Osteoblast (primary cell): ENCODE results near the gene TXNDC12. TPM values are rescaled to one million over a fixed set of nuclear protein-coding genes. Genes with fewer than 3 reads are reported as not detected.

Experiments
- DNase-seq: peaks from one replicate; pipeline ENCODE4 v3.0.0; 2011; ENCODE audit warnings: low spot score, mixed read lengths; ENCODE audit not compliant: insufficient read length; ENCODE audit errors: missing footprints
- H2AFZ ChIP-seq: 2 replicates; pipeline ENCODE4 v1.6.0; 2011; ENCODE audit warnings: mild to moderate bottlenecking, low read length
- H3K27ac ChIP-seq: 2 replicates; pipeline ENCODE4 v1.5.1; 2011; ENCODE audit warnings: mild to moderate bottlenecking, low read depth, low read length, moderate library complexity
- H3K27me3 ChIP-seq: 2 replicates; pipeline ENCODE4 v1.6.0; 2012; ENCODE audit warnings: mild to moderate bottlenecking, control low read depth, inconsistent platforms, low read length, moderate library complexity; ENCODE audit not compliant: insufficient read depth
- H3K36me3 ChIP-seq: 2 replicates; pipeline ENCODE4 v1.5.1; 2011; ENCODE audit warnings: mild to moderate bottlenecking, low read length, control low read depth, moderate library complexity; ENCODE audit not compliant: insufficient read depth
- H3K4me1 ChIP-seq: 2 replicates; pipeline ENCODE4 v1.5.1; 2011; ENCODE audit warnings: mild to moderate bottlenecking, low read length, control low read depth, moderate library complexity; ENCODE audit not compliant: insufficient read depth
- H3K4me2 ChIP-seq: 2 replicates; pipeline ENCODE4 v1.6.0; 2011; ENCODE audit warnings: mild to moderate bottlenecking, low read length; ENCODE audit not compliant: insufficient read depth
- H3K4me3 ChIP-seq: fragments of 200-600 bp; sonication (generic); 3 replicates; pipeline ENCODE4 v1.5.1; 2012; ENCODE audit warnings: mild to moderate bottlenecking, low read length, inconsistent platforms; ENCODE audit not compliant: insufficient read depth
- H3K79me2 ChIP-seq: 2 replicates; pipeline ENCODE4 v1.6.0; 2012; ENCODE audit warnings: mild to moderate bottlenecking, low read length, control low read depth, inconsistent platforms; ENCODE audit not compliant: insufficient read depth
- H3K9me3 ChIP-seq: 2 replicates; pipeline ENCODE4 v1.5.1; 2011; ENCODE audit warnings: low read depth, low read length, control low read depth
- H4K20me1 ChIP-seq: 2 replicates; pipeline ENCODE4 v1.6.0; 2012; ENCODE audit warnings: mild to moderate bottlenecking, low read length, control low read depth; ENCODE audit not compliant: insufficient read depth
- CTCF ChIP-seq: IDR thresholded peaks from 2 replicates; pipeline ENCODE4 v1.5.1; 2011; ENCODE audit warnings: mild to moderate bottlenecking, low read depth, low read length, moderate library complexity; ENCODE audit errors: extremely low read depth
- total RNA-seq: library from RNA; depleted of rRNA; stranded (reverse); fragments of >200 nt; gene quantifications from 2 replicates; pipeline ENCODE4 v1.2.3, GENCODE V29; 2012

TXNDC12 gene
- total RNA-seq, 1 donor: 48.5 TPM

- no peaks in the 10 kb centered on the region for H3K27me3 ChIP-seq
- no peaks in the 10 kb centered on the region for H3K4me1 ChIP-seq
- no peak for DNase-seq
- no peak overlapping the region for H3K4me3 ChIP-seq
- no peaks in the 10 kb centered on the region for H4K20me1 ChIP-seq
- H2AFZ ChIP-seq: no peak overlapping the region
- no peak overlapping the region for H3K27ac ChIP-seq
- no peak for TF ChIP-seq CTCF
- peaks cover 12% of the 10 kb centered on the region for H3K79me2 ChIP-seq
- H3K9me3 ChIP-seq: no peaks in the 10 kb centered on the region
- H3K36me3 ChIP-seq: peaks cover 10% of the 10 kb centered on the region
- no peak overlapping the region for H3K4me2 ChIP-seq
Measured at GRCh38 chr1:51981555-51981954, 73.4 kb downstream of the TXNDC12 start.

DNA sequence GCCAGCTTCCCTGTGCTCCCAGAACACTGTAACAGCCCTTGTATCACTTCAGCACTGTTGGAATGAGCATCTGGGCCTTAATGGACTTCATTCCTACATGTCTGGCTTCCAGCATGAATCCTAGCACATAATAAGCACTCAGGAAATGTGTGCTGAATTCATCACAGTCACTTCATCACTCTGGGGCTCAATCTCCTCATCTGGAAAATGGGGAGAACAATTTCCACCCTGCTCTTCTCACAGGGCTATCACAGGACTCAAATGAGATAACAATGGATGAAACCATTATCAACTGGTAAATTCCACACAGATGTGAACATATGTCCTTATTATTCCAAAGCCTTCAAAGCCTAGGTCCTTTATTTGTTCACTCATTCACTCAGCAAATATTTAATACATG is 76.9 kb downstream of the TXNDC12 start:
- H3K27me3 ChIP-seq: no peaks in the 10 kb centered on the region
- H3K9me3 ChIP-seq: no peaks in the 10 kb centered on the region
- peaks cover 10% of the 10 kb centered on the region for H3K4me1 ChIP-seq
- H3K4me2 ChIP-seq: no peak overlapping the region
- H3K4me3 ChIP-seq: no peak overlapping the region
- DNase-seq: no peak
- no peak overlapping the region for H2AFZ ChIP-seq
- H3K27ac ChIP-seq: no peak overlapping the region
- no peak for TF ChIP-seq CTCF
- peaks cover 18% of the 10 kb centered on the region for H3K36me3 ChIP-seq
- no peaks in the 10 kb centered on the region for H4K20me1 ChIP-seq
- peaks cover 7% of the 10 kb centered on the region for H3K79me2 ChIP-seq

DNA sequence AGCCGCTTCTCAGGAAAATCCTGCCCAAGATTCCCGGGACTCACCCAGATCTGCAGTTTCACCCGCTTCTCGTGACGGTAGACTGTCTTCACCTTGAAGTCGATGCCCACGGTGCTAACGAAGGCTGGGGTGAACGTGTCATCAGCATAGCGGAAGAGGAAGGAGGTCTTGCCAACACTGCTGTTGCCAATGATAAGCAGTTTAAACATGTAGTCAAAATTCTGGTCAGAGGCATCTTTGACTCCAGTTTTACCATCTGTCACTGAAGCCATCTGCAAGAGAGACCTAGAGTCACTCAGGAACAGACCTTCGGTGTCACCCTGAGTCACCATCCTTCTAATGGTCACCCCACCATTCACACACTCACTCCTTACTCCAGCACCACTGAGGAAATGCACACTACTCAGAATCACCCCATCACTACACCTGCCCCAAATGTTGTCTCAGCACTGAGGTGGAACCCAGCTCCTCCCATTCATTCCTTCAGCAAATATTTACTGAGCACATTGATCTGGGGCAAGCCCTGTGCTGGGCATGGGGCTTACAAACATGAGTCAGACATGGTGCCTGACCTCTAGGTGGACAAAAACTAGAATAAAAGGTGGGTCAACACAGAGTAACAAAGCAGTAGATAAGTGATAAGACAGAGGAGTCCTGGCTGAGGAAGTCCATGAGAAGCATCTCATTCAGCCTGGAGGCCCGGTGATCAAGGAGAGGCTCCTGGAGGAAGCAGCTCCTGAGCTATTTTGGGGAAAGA is 78.0 kb downstream of the TXNDC12 start:
- H3K4me1 ChIP-seq: peaks cover 10% of the 10 kb centered on the region
- H3K27ac ChIP-seq: no peak overlapping the region
- no peaks in the 10 kb centered on the region for H3K27me3 ChIP-seq
- H3K9me3 ChIP-seq: no peaks in the 10 kb centered on the region
- peaks cover 7% of the 10 kb centered on the region for H3K79me2 ChIP-seq
- no peak overlapping the region for H2AFZ ChIP-seq
- DNase-seq: no peak
- peaks cover 18% of the 10 kb centered on the region for H3K36me3 ChIP-seq
- H4K20me1 ChIP-seq: no peaks in the 10 kb centered on the region
- no peak for TF ChIP-seq CTCF
- no peak overlapping the region for H3K4me2 ChIP-seq
- H3K4me3 ChIP-seq: no peak overlapping the region

DNA sequence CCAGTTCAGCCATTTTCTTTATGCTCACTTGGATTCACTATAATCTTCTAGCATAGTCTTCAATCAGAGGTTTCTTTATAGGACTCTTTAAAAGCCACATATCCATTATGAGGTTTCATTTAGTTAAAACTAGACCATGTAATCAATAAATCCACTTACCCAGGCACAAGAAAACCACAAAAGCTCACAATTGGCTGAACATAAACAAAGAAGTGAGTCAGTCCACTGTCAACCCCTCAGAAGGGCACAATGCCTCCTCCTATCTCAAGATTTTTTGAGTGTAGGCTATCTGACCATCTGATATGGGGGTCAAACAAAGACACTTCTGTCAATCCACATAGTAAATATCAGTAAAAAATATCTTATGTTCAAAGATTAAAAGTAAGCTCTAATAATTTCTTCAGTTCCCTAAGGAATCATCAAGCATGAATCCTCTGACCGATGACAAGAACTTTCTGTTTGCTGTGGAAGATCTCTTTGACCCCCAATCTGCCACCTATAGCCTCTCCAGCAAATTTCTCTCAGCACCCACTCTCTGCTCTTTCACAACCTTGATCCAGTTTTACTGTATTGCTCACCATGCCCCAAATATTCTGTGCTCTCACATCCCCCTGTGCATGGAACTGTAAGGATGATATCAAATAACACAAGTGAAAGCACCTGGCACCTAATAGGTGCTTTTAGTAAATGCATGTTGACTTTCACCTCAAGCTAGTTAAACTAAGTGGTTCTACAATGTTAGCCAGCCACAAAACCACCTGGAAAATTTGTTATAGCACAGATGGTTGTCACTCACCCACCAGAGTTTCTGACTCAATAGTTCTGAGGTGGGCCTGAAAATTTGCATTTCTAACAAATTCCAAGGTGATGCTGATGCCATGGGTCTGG is 81.2 kb downstream of the TXNDC12 start:
- Histone ChIP-seq H3K4me3 (no peak overlapping the region), H3K9me3 (no peaks in the 10 kb centered on the region), H3K27ac (peak overlapping the region; percentile 31), H4K20me1 (no peaks in the 10 kb centered on the region), H3K79me2 (peaks cover 1% of the 10 kb centered on the region), H3K4me2 (peak overlapping the region; percentile 20), H3K36me3 (peaks cover 16% of the 10 kb centered on the region), H3K4me1 (peaks cover 27% of the 10 kb centered on the region), H3K27me3 (no peaks in the 10 kb centered on the region), H2AFZ (no peak overlapping the region)
- no peak for TF ChIP-seq CTCF
- DNase-seq: no peak
